Measurements from ENCODE around the gene PURA. TPM values are rescaled to one million over a fixed set of nuclear protein-coding genes. Genes with fewer than 3 reads are reported as not detected.

PURA gene
- total and polyA plus RNA-seq, 2 of the 4 experiments (the other 2 are of a cell fraction): 3.8 to 5.6 TPM

DNA sequence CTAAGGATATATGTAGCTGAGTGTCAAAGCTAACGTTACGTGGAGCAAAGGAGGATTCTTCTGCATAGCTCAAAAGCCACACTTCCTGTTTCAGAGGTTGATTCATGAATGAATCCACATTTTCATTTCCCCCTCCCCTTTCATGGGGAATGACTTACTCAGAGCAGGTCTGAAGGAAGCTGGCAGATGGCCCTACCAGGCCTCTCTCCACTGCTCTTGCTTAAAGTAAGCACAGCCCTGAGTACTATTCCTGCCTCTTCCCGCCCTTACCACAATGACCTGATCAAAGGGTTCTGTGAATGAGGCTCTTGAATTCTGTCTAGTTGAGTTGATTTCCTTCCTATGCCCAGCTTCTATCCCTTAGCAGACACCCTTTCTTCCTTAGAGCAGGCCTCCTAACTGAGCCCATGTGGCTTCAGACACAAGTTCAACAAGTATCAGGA is 18.1 kb downstream of the PURA start (continued):
- TF ChIP-seq, protein P1, sequence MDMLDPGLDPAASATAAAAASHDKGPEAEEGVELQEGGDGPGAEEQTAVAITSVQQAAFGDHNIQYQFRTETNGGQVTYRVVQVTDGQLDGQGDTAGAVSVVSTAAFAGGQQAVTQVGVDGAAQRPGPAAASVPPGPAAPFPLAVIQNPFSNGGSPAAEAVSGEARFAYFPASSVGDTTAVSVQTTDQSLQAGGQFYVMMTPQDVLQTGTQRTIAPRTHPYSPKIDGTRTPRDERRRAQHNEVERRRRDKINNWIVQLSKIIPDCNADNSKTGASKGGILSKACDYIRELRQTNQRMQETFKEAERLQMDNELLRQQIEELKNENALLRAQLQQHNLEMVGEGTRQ (IDR thresholded peaks at IDR 0.05; ENCODE audit: low read depth, low read length): no peak

DNA sequence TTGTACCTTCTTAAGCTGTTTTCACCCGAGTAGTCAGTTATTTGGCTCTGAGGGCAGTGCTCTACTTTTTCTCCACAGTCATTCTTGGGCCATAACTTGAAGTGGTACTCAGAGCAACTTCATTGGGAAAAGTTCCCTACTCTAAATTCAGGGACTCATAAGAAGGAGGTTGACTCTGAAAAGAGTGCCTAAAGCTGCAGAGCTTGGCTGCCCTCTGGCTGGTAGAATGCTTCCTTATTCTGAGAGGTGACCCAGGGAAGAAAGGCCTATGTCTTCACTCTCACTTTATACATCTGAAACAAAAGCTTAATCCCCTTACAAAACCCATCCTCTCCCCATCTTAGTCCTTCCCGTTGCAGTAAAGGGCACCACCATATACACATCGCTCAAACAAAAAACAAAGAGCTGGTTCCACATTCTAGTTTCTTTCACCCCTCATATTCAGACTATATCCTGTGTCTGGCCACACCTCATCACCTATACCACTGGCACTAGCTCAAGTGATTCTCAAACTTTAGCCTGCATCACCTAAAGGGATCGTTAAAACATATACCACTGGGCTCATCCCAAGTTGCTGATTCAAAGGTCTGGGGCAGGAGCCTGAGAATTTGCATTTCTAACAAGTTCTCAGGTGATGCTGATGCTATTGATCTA is 19.7 kb downstream of the PURA start:
- CTCF ChIA-PET: no interaction called here
- 100% methylated on average over 2 of the region's 4 CpGs; no CpG with 5 or more reads in 1 of the 2 experiments for WGBS, 2 experiments (ENCODE audit: extremely low coverage in 2 of 2, insufficient read length in 1 of 2)

More for the DNA sequence above, 19.7 kb downstream of the PURA start:
- no peak overlapping the region for H3K56ac ChIP-seq (ENCODE audit: extremely low read depth, insufficient read depth, low read length)
- H3K4me2 ChIP-seq (ENCODE audit: low read depth, low read length): no peak overlapping the region
- no peak overlapping the region; the same call in 1 of the 2 replicates for H3K23ac ChIP-seq (ENCODE audit: low read depth, low read length)
- no peak overlapping the region for H3K27ac ChIP-seq (ENCODE audit: insufficient read depth, low read length)
- dilution Hi-C loops (cut with HindIII; ENCODE audit: low sequenced_read_pairs, unreplicated experiment) (no loop called here), intact Hi-C loops (cut with micrococcal nuclease) (no loop called here), in situ Hi-C loops (cut with MboI; ENCODE audit: low sequenced_read_pairs) (no loop called here)
- no peak overlapping the region for H3K9ac ChIP-seq (ENCODE audit: low read depth, low read length)
- peaks cover 25% of the 10 kb centered on the region for H3K9me1 ChIP-seq (ENCODE audit: insufficient read depth, low read length)
- no peak for ATAC-seq (ENCODE audit: low read depth)
- no peak overlapping the region for H2BK15ac ChIP-seq (ENCODE audit: low read depth, low read length)
- H2BK20ac ChIP-seq (ENCODE audit: low read depth, low read length): no peak overlapping the region
- no peaks in the 10 kb centered on the region for H3K27me3 ChIP-seq (ENCODE audit: control insufficient read depth, insufficient read depth, low read length)
- no peaks in the 10 kb centered on the region for H3K9me3 ChIP-seq (ENCODE audit: control insufficient read depth, insufficient read depth, low read length)
- peaks cover 29 to 70% of the 10 kb centered on the region in 2 experiments for H3K79me1 ChIP-seq (ENCODE audit: low read depth in 1 of 2, low read length in 2 of 2)
- POLR2A ChIA-PET (ENCODE audit: unreplicated experiment): no interaction called here
- H2BK5ac ChIP-seq (ENCODE audit: low read depth, low read length, poor library complexity, severe bottlenecking): no peak overlapping the region
- no peak for TF ChIP-seq NFE2L2 (IDR thresholded peaks at IDR 0.05; ENCODE audit: low read depth, low read length)
- no peak for TF ChIP-seq SMC3 (IDR thresholded peaks at IDR 0.05; ENCODE audit: low read depth, low read length)
- peaks cover 13% of the 10 kb centered on the region for H3K4me1 ChIP-seq (ENCODE audit: control insufficient read depth, insufficient read depth, low read length)
- H3K18ac ChIP-seq (ENCODE audit: low read depth, low read length): no peak overlapping the region
- BruUV-seq (replicated peaks): no TSS peak
- no peak overlapping the region for H2AK5ac ChIP-seq (ENCODE audit: low read depth, low read length)
- H3K14ac ChIP-seq (replicated peaks; ENCODE audit: low read depth, low read length): no peak overlapping the region
- no peak overlapping the region for H2AFZ ChIP-seq (replicated peaks; ENCODE audit: low read length, poor library complexity)
- no peak overlapping the region for H3K4me3 ChIP-seq (ENCODE audit: insufficient read depth, low read depth, low read length)
- no peak overlapping the region for H3K4ac ChIP-seq (ENCODE audit: low read depth, low read length)
- no peaks in the 10 kb centered on the region for H3K36me3 ChIP-seq (ENCODE audit: control insufficient read depth, insufficient read depth, low read length)
- H4K5ac ChIP-seq (ENCODE audit: low read depth, low read length): no peak overlapping the region
- no peak for DNase-seq
- peaks cover 28% of the 10 kb centered on the region for H4K20me1 ChIP-seq (ENCODE audit: insufficient read depth, low read length)
- no peak overlapping the region for H2BK120ac ChIP-seq (ENCODE audit: low read depth, low read length)
- H4K8ac ChIP-seq (ENCODE audit: low read depth in 2 of 2, low read length in 2 of 2): no peak overlapping the region
- H2AK9ac ChIP-seq (replicated peaks; ENCODE audit: low read depth, low read length, poor library complexity): no peak overlapping the region
- H4K91ac ChIP-seq (ENCODE audit: insufficient read depth, low read depth, low read length): no peak overlapping the region
